AML-193 (cell line): Measurements from ENCODE around the gene PEAK1.
"Not testable (repeated sequence)": the region's sequence is repeated elsewhere in the genome, so short reads cannot be mapped to it uniquely, and the experiment has no call there.

ENCODE experiments used
- DNase-seq, 2 experiments: peaks; one replicate each; lab custom pipeline; 2025; lab: John Stamatoyannopoulos, UW

PEAK1 gene

DNA sequence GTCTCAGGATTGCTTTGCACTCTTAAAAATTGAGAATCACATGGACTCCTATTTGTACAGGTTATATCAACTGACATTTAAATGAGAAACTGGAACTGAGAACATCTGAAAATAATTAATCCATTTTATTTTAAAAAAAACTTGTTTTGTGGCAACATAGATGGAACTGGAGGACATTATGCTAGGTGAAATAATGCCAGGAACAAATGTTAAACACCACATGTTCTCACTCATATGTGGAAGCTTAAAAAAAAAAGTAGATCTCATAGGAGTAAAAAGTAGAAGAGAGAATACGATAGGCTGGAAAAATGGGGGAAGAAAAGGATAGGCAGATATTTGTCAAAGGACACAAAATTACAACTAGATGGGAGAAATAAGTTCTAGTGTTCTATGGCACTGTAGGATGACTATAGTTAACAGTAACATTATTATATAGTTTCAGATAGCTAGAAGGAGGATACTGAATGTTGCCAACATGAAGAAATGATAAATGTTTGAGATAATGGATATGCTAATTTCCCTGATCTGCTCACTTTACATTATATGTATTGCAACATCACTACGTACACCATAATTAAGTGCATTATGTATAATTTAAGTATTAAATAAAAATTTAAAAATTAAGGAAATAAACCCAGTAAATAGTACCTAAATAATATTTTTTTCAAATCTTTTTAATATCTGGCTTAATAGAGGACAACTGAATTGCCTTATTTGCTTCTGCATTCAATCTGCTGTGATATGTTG lies 248.5 kb downstream of the PEAK1 start:
- DNase-seq = no peak

GRCh38 chr15:77168616-77169015 lies 251.3 kb downstream of the PEAK1 start:
- DNase-seq = no peak

GRCh38 chr15:77168141-77168540 lies 251.8 kb downstream of the PEAK1 start:
- no peak for DNase-seq

DNA sequence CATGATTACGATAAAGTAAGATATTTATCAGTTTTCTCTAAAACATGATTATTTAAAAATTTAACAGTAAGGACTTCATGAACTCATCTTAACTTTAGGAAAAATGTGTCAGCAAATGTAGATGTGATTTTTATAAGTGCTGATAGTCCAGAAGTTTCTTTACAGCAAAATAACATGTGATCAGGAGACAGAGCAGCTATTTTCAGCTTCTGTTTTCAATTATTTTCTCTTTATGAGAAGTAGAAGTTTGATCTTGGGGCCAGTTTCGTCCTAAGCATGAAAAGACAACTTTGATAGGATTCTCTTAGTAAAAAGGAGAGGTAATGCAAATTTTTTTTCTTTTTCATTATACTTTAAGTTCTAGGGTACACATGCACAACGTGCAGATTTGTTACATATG lies 252.5 kb downstream of the PEAK1 start:
- DNase-seq = no peak

DNA sequence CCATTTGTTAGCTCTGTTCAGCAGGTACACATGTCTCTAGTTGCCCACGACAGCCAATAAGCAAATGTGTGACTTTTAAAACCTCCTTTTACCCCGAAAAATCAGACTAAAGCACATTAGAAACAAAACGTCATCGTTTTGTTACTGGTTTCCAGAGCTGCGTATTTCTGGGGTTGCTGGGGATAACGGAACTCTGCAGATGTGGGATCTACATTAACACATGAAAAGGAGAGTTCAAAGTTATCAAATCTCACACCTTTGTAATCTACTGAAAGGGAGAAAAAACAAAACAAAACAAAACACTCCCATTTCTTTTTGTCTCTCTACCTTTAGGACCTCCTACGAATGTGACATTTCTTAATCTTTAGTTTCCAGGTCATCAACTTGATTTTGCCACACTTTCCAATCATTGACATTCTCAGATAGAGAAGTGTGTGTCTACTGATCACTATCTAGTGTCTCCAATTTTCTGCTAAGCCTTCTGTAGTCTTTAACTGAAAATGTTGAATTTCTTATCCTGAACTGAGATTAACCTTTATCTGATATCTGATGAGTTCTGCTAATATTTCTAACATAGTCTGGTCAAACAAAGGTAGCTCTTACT lies 256.0 kb downstream of the PEAK1 start:
- DNase-seq = no peak

- DNase-seq = peak; percentile 70 to 89
Measured at GRCh38 chr15:77162872-77163633, 256.9 kb downstream of the PEAK1 start.

- peak in 1 of 2 experiments; percentile 2 for DNase-seq
Measured at GRCh38 chr15:77160562-77161478, 259.1 kb downstream of the PEAK1 start.

DNA sequence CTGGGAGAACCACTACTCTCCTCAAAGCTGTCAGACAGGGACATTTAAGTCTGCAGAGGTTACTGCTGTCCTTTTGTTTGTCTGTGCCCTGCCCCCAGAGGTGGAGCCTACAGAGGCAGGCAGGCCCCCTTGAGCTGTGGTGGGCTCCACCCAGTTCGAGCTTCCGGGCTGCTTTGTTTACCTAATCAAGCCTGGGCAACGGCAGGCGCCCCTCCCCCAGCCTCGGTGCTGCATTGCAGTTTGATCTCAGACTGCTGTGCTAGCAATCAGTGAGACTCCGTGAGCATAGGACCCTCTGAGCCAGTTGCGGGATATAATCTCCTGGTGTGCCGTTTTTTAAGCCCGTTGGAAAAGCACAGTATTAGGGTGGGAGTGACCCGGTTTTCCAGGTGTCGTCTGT lies 263.9 kb downstream of the PEAK1 start:
- DNase-seq = not testable (repeated sequence)

DNA sequence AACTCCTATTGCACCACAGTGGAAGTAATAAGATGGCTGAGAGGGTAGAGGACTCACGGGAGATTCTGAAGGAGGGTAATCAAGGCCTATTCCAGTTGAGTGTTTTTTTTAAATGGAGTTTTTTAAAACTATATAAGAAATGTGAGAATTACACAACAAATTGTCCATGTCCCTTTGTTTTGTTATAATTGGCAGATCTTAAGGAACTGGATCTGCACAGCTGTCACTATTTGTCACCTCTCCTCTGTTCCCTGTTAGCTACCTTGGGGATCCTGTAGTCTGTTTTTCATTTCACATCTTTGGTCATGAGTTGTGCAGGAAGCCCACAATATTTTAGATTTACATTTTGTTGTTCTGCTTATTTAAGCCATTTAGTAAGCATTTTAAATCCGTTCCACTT lies 271.7 kb downstream of the PEAK1 start:
- DNase-seq = no peak

GRCh38 chr15:77145370-77145769 lies 274.5 kb downstream of the PEAK1 start:
- no peak for DNase-seq

DNA sequence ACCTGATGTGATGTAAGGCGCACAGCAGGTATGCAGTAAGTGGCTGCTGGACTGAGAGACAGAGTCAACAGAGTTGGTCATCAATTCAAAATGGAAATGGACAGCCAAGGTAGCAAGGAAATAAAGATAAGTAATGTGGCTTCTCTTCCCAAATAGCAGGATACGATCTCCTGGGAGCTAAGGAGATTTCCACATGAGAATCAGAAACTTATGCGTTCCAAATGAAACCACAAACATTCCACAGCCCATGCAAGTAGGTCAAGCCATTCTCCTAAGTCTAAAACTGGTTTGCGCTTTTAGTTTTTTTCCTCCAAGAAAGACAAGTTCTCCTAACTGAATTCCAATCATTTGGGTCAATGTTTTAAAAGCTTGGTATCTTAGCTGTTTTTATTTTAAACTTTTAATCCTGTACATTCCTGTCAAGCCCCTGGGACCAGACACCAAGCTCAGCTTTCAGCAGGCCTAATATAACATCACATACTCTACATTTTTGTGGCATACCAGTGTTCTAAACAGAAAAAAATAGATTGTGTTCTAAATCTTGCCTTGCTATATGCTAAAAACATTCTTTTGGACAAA lies 275.3 kb downstream of the PEAK1 start:
- DNase-seq = no peak

GRCh38 chr15:77144026-77144425 lies 275.9 kb downstream of the PEAK1 start:
- no peak for DNase-seq

DNA sequence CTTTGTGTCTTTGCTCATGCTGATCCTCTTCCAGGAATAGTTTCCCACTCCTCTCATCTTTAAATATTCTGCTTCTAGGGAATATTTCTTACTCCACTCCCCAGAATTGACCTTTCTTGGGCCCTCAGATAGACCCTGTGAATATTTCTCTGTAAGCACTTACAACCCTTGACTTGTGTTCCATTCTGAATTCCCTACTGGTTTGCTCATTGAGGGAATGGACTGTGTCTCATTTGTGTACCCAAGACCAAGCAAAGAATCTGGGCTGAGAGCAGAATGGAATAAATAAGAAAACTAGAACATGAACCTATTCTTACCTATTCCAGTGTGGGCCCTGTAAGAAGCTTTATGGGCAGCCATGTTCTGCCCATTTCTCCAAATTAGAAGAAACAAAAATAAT lies 276.3 kb downstream of the PEAK1 start:
- DNase-seq = no peak

DNA sequence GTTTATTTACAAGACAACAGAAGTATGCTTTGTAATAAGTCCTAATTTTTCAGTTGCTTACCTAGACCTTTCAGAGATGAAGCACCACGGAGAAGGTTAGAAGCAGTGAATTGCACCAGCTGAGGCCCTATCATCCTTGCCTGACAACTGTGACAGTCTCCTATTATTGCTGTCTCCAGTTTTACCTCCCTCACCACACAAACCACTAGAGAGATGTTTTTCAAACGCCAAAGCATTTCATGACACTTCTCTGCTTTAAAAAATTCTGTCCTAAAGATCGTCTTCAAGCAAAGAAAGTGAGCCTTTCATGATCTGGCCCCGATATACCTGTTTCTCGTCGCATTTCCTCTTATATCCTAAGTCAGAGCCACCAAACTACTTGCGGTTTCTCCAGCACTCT lies 276.7 kb downstream of the PEAK1 start:
- DNase-seq = no peak

GRCh38 chr15:77140220-77140619 lies 279.7 kb downstream of the PEAK1 start:
- DNase-seq = no peak

GRCh38 chr15:77139312-77139711 lies 280.6 kb downstream of the PEAK1 start:
- DNase-seq = no peak

- DNase-seq = no peak
Measured at GRCh38 chr15:77138167-77138522, 281.8 kb downstream of the PEAK1 start.

DNA sequence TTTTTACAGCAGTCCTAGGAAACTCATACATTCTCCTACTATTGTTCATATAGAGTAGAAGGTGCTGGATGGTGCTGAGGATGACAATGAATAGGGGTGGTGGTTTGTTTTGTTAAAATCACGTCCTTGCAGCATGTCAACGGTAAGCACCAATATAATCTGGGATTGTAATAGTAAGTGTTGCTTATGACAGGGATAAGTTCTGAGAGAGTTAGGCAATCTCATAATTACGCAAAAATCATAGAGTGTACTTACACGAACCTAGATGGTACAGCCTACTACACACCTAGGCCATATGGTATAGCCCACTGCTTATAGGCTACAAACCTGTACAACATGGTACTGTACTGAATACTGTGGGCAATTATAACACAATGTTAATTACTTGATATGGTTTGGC lies 284.7 kb downstream of the PEAK1 start:
- DNase-seq = no peak

- DNase-seq = no peak
Measured at GRCh38 chr15:77130315-77130930, 289.5 kb downstream of the PEAK1 start.

- no peak for DNase-seq
Measured at GRCh38 chr15:77127626-77128025, 292.3 kb downstream of the PEAK1 start.
